HG03439 (cell line): ENCODE data around the gene UBP1.
A peak's percentile ranks its signal among the peaks of the same experiment; 100 is the strongest.
"Not testable (repeated sequence)": the region's sequence is repeated elsewhere in the genome, so short reads cannot be mapped to it uniquely, and the experiment has no call there.

Experiments
- ATAC-seq: cut with Tn5 transposase; IDR thresholded peaks from one replicate; pipeline ENCODE4 v1.9.1; 2021; ENCODE audit warnings: mild to moderate bottlenecking, moderate library complexity; ENCODE audit not compliant: unreplicated experiment

UBP1 gene

DNA sequence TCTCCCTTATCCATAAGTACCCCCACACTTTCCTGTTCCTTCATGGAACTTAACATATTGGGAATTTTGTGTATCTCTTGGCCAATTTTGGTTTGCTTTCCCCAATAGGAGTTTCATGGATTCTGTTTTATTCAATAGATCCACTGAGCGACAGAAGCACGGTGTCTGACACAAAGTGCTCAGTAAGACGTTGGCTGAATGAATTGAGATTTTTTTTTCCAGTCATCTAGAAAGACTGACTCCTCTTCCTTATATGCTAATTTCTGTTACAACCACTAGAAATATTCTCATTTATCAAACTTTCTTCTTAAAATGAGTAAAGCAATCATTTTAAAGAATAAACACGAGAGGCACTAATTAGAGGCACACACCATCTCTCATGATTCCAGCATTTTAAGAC is 48.1 kb downstream of the UBP1 start:
- no peak for ATAC-seq

DNA sequence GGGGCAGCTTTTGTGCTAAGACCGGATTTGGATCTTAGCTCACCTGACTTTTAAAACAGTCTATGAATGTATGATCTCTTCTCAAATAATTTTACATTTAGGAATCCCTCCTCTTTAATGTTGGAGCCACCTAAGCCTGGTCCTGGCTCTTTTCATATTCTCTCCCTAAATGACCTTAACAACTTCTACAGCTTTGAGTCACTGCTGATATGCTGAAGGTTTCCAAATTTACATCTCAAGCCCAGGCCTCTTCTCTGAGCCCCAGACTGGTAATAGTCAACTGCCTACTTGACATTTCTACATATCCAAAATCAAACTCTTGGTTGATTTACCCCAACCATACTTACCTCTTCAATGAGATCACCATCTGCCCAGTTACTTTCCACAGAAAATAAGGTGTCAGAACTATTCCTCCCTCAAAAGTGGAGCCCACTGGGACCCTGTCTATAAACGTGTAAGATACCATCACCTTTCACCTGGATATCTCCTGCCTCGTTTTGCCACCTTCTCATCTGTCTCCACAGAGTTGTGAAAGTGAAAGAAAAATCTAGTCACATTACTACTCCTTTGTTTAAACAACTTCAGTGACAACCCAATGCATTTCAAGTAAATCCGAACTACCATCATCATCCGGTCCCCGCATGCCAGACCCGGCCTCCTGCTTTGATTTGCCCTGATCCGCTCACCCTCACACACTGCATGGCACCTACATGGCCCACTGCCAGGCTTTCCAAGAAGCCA is 48.8 kb downstream of the UBP1 start:
- no peak for ATAC-seq

DNA sequence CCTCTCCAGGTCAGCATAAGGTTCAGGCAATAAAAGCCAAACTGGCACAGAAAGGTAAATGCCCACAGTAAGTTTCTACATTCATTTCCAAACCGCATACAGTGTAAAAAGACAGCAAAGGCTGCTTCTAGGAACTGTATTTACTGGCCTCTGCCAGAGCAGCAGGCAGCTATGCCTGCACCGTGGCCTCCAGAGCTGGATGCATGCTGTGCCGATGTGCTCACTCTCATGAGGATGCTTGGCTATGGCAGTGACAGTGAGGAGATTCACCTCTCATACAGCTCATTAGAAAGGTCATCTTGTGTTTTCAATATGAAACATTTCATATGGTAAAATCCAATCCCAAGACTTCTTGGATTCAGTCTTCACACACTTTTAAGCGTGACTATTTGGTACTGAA is 50.3 kb downstream of the UBP1 start:
- ATAC-seq = no peak

DNA sequence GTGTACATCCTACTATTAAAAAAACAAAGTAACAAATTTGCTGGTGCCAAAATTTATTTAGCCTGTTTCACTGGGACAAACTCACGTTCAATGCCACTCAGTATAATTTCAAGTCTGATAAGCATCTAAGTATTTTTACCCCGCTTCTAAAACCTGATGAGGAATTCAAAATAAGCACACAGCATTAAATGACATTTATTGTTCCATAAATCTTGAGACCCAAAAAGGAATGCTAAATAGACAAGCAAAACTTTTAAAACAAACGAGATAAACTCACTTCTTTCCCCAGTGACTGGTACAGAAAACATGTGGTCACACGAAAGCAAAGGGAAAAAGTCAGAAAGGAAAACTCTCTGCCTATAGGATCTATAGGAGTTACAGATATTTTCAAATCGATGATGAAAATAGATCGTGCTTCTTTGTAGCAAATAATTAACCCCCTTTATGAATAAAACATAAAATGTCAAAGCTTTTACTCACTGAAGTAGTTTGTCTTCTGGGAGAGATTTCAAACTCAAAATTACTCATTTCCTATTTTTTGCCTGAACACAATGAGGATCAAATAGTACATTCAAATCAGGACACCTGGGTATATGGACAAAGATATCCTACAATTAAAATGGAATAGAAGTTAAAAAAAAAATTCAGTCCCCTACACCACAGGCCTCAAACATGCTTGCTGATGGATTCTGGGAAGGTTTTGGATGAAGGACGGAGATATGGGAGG is 51.7 kb downstream of the UBP1 start:
- no peak for ATAC-seq

DNA sequence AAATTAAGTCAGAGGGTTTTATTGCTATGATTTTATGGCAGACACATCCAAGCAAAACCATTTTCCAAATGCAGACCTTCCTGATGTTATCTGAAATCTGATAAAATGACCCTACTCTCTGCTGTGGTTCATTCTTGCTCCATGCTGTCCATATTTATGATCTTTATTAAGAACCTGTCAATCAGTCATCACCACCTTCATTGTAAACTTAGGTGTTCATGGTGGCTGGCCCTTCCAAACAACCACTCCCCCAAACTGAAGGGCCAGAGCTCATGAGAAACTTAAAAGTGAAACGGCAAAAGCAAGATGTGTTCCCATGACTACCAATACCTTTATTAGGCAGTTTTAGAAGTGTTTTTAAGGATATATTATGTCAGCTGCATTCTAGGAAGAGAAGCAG is 53.6 kb downstream of the UBP1 start:
- no peak for ATAC-seq

DNA sequence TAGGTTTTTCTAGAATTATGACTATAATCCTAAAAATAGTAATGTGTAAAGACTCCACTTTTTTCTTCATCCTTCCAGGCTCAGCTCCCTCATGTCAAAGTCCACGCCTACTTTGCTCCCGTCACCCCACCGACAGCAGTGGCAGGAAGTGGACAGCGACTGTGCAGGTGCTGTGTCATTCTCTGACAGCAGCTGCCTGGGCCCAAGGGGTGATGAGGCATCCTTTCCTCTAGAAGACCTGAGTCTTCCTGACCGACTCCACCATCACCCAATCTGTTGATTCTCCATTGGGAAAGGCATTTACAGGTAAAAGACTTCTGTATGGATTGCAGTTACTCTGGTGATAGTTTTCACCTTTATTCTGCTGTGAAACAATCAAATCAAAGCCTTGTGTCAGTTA is 54.8 kb downstream of the UBP1 start:
- no peak for ATAC-seq

DNA sequence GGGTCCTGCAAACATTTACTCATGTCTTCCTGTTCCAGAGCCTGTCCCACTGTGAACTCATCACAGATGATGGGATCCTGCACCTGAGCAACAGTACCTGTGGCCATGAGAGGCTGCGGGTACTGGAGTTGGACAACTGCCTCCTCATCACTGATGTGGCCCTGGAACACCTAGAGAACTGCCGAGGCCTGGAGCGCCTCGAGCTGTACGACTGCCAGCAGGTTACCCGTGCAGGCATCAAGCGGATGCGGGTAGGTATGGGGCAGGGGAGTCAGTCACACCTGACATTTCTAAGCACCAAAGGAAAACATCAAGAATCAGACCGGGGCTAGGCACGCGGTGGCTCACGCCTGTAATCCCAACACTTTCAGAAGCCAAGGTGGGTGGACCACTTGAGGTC is 56.3 kb downstream of the UBP1 start:
- ATAC-seq = no peak

DNA sequence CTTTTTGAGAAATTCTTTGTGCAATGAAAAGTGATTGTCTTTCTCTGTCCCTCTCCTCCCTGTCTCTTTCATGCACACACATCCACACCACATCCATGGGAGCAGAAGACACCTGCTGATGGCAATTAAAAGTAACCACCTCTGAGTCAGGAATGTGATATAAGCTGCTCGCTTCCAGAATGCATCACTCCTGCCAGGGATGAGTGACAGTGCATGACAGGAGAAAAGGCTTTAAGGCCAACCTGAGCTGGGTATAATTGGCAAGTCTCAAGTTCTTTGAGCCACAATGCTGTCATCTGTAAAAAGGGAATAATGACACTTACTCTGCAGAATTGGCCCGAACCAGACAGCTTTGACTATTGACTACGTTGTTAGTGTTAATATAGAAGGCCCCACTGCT is 59.6 kb downstream of the UBP1 start:
- no peak for ATAC-seq

DNA sequence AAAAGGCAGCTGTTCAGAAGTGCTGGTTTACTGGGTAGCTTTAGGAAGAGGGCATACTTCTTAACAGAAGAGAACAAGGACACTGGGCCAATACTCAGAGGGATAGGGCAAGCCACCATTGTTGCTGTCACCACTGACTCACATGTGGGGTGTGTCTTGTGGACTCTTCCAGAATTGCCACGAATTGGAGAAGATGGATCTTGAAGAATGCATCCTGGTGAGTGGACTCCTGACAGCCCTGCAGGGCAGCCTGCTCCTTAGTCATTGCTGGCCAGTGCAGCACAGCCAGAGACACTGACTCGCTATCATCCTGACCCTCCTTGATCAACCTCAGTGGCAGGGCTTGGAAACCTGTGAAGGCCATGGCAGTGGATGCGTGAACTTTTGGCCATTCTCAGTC is 62.3 kb downstream of the UBP1 start:
- ATAC-seq = no peak

DNA sequence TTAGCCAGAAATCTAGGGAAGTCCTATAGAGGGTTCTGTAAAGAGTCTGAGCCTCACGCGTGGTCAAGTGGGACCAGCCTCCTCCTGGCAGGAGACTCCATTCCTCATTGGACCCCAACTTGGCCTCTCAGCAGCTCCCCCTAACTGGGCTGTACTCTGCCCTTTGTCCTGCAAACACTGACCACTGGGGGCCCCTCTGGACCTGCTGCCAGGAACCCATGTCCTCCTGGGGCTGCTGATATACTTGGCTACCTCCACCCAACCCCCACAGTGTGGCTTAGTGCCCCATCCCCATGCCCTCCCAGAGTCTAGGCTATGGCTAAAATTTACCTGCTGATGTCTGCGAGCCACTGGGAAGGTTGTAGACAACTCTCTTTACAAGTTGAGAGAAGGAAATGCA is 62.7 kb downstream of the UBP1 start:
- no peak for ATAC-seq

DNA sequence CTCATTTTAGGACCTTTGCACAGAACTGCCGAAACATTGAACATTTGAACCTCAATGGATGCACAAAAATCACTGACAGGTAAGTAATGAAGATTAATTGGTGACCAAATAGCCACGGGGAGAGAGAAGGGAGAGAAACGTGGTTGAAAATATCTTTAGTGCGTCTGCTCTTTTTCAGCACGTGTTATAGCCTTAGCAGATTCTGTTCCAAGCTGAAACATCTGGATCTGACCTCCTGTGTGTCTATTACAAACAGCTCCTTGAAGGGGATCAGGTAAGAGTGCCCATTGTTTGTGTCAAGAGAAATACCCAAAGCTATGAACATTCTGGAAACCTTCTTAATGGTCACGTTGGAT is 67.1 kb downstream of the UBP1 start:
- ATAC-seq = no peak

DNA sequence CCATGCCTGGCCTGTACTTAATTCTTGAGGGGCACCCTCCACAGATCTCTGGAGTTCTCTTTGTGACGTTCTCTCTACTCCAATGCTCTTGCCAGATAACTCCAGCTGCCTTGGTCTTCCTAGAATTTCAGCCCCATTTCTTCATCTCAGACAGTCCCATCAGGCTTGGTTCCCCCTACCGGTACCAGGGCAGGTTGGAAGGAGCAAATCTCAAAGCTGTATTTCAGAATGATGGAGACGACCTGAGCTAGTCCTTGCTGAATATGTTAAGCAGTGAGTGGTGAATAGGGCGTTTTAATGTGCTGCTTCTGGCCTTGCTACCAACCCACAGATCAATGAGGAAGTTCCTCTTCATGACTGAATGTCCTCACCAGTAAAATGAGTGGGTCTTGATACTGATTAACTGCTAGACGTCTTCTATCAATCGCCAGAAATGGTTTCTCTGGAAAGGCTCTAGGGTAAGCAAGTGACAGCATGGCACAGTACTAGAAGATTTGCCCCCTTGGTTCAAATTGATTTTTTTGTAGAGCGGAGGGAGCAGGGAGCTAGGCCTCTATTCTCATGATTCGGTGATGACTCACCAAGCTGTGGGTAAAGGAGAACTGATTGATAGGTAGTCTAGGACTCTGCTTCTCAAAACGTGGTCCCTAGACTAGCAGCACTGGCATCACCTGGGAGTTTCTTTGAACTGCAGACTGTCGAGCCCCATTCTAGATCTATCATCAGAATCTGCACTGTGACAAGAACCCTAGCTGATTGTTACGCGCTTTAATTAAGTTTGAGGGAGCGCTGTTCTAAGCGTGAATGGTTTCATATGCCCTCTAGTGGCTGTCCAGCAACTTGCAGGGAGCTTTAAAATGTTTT is 67.8 kb downstream of the UBP1 start:
- ATAC-seq = peak; percentile 72

DNA sequence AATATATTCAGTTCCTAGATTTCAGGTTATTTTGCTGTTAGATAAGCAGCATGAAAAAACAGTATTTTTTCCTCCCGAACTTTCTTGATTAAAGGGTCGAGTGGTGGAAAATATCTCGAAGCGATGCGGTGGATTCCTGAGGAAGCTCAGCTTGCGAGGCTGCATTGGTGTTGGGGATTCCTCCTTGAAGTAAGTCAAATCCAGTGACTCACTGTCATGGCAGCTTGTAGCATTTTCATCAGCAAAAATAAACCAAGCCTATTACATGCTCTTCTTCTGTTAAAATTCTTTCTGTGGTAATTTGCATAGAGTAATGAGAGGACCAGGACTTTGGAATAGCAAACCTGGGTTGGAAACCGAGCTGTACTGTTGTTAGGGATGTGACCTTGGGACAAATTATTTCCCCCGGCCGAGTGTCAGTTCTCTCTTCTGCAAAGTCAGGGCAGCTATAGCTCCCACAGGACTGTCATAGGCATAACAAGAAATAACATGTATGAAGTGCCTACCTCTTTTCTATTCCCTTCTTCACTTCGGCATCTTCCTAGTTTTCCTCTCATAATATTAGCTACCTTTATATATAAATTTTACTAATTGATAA is 75.6 kb downstream of the UBP1 start:
- ATAC-seq = no peak

DNA sequence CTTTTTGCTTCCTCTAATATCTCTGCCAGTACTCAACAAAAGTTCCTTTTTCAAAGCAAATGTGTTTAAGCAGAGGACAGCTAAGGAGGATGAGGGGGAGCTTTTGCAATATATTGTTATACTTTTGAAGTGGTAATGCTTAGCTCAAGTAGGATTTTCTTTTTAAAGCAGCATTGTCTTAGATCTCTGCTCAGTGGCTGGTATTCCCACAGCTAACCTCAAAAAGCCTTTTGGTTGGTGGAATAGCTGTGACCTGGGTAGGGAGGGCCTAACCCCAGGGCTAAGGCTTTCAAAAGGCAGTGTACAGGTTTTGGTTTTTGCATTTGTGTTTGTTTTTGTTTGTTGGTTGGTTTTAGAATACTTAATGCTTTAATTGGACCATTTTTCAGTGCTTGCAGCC is 76.1 kb downstream of the UBP1 start:
- ATAC-seq = no peak

DNA sequence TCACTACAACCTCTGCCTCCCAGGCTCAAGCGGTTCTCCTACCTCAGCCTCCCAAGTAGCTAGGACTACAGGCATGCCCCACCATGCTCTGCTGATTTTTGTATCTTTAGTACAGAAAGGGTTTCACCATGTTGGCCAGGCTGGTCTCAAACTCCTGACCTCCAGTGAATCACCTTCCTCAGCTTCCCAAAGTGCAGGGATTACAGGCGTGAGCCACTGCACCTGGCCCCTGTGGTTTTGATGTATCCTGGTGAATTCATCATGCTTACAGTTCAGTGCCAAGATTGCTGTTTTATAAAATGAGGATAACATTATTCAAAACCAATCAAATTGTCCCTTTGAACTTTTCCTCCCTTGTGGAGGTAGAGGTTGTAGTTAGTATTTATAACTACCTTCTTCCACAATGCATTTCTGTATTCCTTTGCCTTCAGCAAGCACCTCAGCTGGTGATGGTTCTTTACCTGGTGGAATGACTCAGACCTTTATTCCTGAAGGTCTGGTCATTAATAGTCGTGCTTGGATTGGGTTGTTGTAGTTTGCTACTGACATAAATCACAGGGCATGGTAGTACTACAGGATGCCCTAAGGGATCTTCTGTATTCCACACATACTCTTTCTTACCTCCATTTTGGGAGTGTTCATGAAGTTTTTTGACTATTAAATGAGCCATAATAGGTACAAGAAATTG is 76.9 kb downstream of the UBP1 start:
- ATAC-seq = no peak

DNA sequence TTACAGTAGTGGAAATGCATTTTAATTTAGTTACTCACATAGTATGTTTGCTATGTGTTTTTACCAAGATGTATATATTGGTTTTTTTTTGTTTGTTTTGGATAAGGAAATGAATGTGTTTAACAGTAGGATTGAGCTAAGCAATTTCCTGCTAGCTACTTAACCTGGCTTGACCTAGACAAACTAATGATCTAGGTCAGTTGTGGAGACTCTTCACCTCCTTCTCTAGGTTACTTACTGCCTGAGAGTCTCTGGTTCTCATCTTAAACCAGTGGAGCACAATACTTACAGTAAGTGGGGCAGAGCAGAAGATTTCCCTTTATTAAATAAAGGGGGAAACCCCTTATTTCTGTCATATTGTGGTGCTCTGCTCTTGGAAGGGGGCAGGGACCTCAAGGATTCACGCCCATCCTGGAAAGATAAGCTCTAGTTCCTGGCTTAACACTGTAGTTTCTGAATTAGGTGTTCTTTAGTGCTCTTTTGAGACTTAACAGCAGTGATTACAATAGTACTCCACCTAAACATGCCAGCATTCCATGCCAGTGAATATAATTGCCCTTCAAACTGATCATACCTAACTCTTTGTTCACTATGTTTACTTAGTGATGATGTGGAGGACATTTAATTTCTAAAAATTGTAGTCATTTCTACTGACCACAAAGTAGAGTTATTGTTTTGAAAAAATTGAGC is 79.9 kb downstream of the UBP1 start:
- ATAC-seq = no peak

DNA sequence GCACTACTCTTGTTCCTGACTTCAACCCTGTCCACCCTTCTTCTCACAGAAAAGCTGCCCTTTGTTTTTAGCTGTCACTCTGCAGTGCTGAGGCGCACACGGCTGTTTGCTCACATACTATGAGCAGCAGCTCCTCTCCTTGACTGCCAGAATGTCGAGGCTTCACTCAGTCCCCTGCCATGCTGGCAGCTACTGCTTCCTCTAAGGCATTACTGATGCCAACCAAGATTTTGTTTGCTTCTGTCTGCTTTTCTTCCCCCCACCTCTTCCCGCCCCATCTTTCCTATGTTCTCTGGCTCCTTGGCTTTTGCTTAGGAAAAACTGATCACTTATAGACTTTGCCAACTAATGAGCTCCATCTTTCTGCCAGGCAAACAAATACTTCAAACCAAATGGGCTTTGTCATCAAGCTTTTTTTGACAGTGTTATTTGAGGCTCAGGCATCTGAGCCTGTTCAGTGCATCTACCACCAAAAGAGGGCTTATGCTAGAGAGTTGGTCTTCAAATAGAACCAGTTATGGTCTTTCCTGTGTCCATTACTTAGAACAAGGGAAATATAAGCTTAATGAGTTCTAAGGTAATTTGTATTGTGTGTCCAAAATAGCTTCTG is 81.9 kb downstream of the UBP1 start:
- ATAC-seq = no peak

DNA sequence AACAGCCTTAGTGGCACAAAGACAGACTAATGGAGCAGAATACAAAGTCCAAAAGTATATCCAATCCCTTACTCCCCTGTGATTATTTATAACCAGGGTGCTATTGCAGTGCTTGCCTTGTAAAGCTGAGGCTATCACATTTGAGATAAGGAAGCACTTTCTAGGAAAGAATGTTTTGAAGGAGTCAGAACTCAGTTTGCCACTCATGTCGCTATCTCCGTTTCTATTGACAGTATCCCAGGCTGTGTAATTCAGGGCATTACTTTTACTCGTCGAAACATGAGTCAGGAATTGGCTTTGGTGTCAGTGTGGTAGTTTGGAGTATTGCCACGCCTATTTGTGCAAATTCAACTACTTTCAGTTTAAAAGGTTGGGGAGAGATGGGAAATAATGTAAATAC is 84.6 kb downstream of the UBP1 start:
- ATAC-seq = no peak

DNA sequence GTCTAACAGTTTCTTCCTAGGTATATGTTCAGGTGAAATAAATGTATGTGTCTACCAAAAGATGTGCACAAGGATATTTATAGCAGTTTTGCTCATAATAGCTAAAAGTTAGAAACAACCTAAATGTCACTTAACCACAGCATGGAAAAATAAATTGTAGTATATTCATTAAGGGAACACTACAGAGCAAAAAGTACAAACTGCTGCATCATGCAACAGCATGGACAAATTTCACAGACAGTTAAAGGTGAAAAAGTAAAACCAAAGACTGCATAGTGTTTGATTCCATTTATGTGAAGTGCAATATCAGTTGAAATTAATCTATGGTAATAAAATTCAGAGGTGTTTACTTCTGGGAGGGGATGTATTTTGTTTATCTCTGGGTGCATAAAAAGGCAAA is 100.4 kb downstream of the UBP1 start:
- ATAC-seq = no peak

DNA sequence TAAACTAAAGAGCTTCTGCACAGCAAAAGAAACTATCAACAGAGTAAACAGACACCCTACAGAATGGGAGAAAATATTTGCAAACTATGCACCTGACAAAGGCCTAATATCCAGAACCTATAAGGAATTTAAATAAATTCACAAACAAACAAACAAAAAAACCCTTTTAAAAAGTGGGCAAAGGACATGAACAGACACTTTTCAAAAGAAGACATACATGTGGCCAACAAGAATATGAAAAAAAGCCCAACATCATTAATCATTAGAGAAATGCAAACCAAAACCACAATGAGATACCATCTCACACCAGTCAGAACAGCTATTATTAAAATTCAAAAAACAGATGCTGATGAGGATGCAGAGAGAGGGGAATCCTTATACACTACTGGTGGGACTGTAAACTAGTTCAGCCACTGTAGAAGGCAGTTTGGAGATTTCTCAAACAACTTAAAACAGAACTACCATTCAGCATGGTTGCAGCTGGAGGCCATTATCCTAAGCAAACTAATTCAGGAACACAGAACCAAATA is 101.2 kb downstream of the UBP1 start:
- ATAC-seq = not testable (repeated sequence)
